ENCODE measurements around the gene SAP30L.

Gene SAP30L

GRCh38 chr5:154405078-154405792 lies 40.6 kb upstream of the SAP30L start:
- H3K9me3 ChIP-seq (ENCODE audit: control insufficient read depth in 2 of 2, low read length in 2 of 2) = no peaks in the 10 kb centered on the region
- H3K27me3 ChIP-seq (ENCODE audit: control insufficient read depth in 2 of 2, insufficient read depth in 2 of 2, low read length in 2 of 2) = no peaks in the 10 kb centered on the region
- H3K36me3 ChIP-seq (ENCODE audit: control insufficient read depth in 2 of 2, insufficient read depth in 2 of 2, low read length in 2 of 2) = peaks cover 0 to 2% of the 10 kb centered on the region in 2 donors
- peak overlapping the region; percentile 58 to 62 for H3K4me3 ChIP-seq (ENCODE audit: low read length in 2 of 2)
- peak overlapping the region; percentile 8 to 60 for H3K9ac ChIP-seq (ENCODE audit: low read depth in 1 of 2, low read length in 2 of 2)
- H3K4me1 ChIP-seq (ENCODE audit: control insufficient read depth in 2 of 2, insufficient read depth in 2 of 2, low read length in 2 of 2) = peaks cover 3 to 15% of the 10 kb centered on the region in 2 donors
- H3K27ac ChIP-seq (ENCODE audit: low read depth in 2 of 2, low read length in 2 of 2) = no peak overlapping the region

GRCh38 chr5:154406231-154406630 lies 39.6 kb upstream of the SAP30L start:
- no peak overlapping the region for H3K4me3 ChIP-seq (ENCODE audit: low read length in 2 of 2)
- H3K36me3 ChIP-seq (ENCODE audit: control insufficient read depth in 2 of 2, insufficient read depth in 2 of 2, low read length in 2 of 2) = peaks cover 8 to 9% of the 10 kb centered on the region in 2 donors
- H3K27ac ChIP-seq (ENCODE audit: low read depth in 2 of 2, low read length in 2 of 2) = no peak overlapping the region
- no peaks in the 10 kb centered on the region for H3K9me3 ChIP-seq (ENCODE audit: control insufficient read depth in 2 of 2, low read length in 2 of 2)
- peaks cover 3 to 15% of the 10 kb centered on the region in 2 donors for H3K4me1 ChIP-seq (ENCODE audit: control insufficient read depth in 2 of 2, insufficient read depth in 2 of 2, low read length in 2 of 2)
- H3K27me3 ChIP-seq (ENCODE audit: control insufficient read depth in 2 of 2, insufficient read depth in 2 of 2, low read length in 2 of 2) = no peaks in the 10 kb centered on the region
- H3K9ac ChIP-seq (ENCODE audit: low read depth in 1 of 2, low read length in 2 of 2) = no peak overlapping the region

- Histone ChIP-seq H3K27me3 (ENCODE audit: control insufficient read depth in 2 of 2, insufficient read depth in 2 of 2, low read length in 2 of 2) (no peaks in the 10 kb centered on the region), H3K4me3 (ENCODE audit: low read length in 2 of 2) (no peak overlapping the region), H3K9me3 (ENCODE audit: control insufficient read depth in 2 of 2, low read length in 2 of 2) (no peaks in the 10 kb centered on the region), H3K4me1 (ENCODE audit: control insufficient read depth in 2 of 2, insufficient read depth in 2 of 2, low read length in 2 of 2) (peaks cover 3 to 15% of the 10 kb centered on the region in 2 donors), H3K9ac (ENCODE audit: low read depth in 1 of 2, low read length in 2 of 2) (no peak overlapping the region), H3K36me3 (ENCODE audit: control insufficient read depth in 2 of 2, insufficient read depth in 2 of 2, low read length in 2 of 2) (peaks cover 12 to 15% of the 10 kb centered on the region in 2 donors), H3K27ac (ENCODE audit: low read depth in 2 of 2, low read length in 2 of 2) (no peak overlapping the region)
These were observed 39.0 kb upstream of the SAP30L start for GRCh38 chr5:154406826-154407225.

- no peak overlapping the region for H3K9ac ChIP-seq (ENCODE audit: low read depth in 1 of 2, low read length in 2 of 2)
- no peak overlapping the region for H3K27ac ChIP-seq (ENCODE audit: low read depth in 2 of 2, low read length in 2 of 2)
- H3K4me1 ChIP-seq (ENCODE audit: control insufficient read depth in 2 of 2, insufficient read depth in 2 of 2, low read length in 2 of 2) = peaks cover 3 to 15% of the 10 kb centered on the region in 2 donors
- no peaks in the 10 kb centered on the region for H3K9me3 ChIP-seq (ENCODE audit: control insufficient read depth in 2 of 2, low read length in 2 of 2)
- H3K27me3 ChIP-seq (ENCODE audit: control insufficient read depth in 2 of 2, insufficient read depth in 2 of 2, low read length in 2 of 2) = no peaks in the 10 kb centered on the region
- peaks cover 12 to 20% of the 10 kb centered on the region in 2 donors for H3K36me3 ChIP-seq (ENCODE audit: control insufficient read depth in 2 of 2, insufficient read depth in 2 of 2, low read length in 2 of 2)
- no peak overlapping the region for H3K4me3 ChIP-seq (ENCODE audit: low read length in 2 of 2)
These were observed 37.0 kb upstream of the SAP30L start for GRCh38 chr5:154408811-154409210.

GRCh38 chr5:154409230-154409840 lies 36.5 kb upstream of the SAP30L start:
- Histone ChIP-seq H3K9ac (ENCODE audit: low read depth in 1 of 2, low read length in 2 of 2) (no peak overlapping the region), H3K4me3 (ENCODE audit: low read length in 2 of 2) (no peak overlapping the region), H3K36me3 (ENCODE audit: control insufficient read depth in 2 of 2, insufficient read depth in 2 of 2, low read length in 2 of 2) (peaks cover 12 to 20% of the 10 kb centered on the region in 2 donors), H3K4me1 (ENCODE audit: control insufficient read depth in 2 of 2, insufficient read depth in 2 of 2, low read length in 2 of 2) (peaks cover 3 to 15% of the 10 kb centered on the region in 2 donors), H3K9me3 (ENCODE audit: control insufficient read depth in 2 of 2, low read length in 2 of 2) (no peaks in the 10 kb centered on the region), H3K27ac (ENCODE audit: low read depth in 2 of 2, low read length in 2 of 2) (no peak overlapping the region), H3K27me3 (ENCODE audit: control insufficient read depth in 2 of 2, insufficient read depth in 2 of 2, low read length in 2 of 2) (no peaks in the 10 kb centered on the region)

- no peak overlapping the region for H3K9ac ChIP-seq (ENCODE audit: low read depth in 1 of 2, low read length in 2 of 2)
- no peaks in the 10 kb centered on the region for H3K27me3 ChIP-seq (ENCODE audit: control insufficient read depth in 2 of 2, insufficient read depth in 2 of 2, low read length in 2 of 2)
- no peaks in the 10 kb centered on the region for H3K9me3 ChIP-seq (ENCODE audit: control insufficient read depth in 2 of 2, low read length in 2 of 2)
- no peak overlapping the region for H3K27ac ChIP-seq (ENCODE audit: low read depth in 2 of 2, low read length in 2 of 2)
- H3K4me1 ChIP-seq (ENCODE audit: control insufficient read depth in 2 of 2, insufficient read depth in 2 of 2, low read length in 2 of 2) = peaks cover 3 to 11% of the 10 kb centered on the region in 2 donors
- no peak overlapping the region for H3K4me3 ChIP-seq (ENCODE audit: low read length in 2 of 2)
- H3K36me3 ChIP-seq (ENCODE audit: control insufficient read depth in 2 of 2, insufficient read depth in 2 of 2, low read length in 2 of 2) = peaks cover 12 to 20% of the 10 kb centered on the region in 2 donors
These were observed 35.8 kb upstream of the SAP30L start for GRCh38 chr5:154410008-154410407.

- Histone ChIP-seq H3K27ac (ENCODE audit: low read depth in 2 of 2, low read length in 2 of 2) (no peak overlapping the region), H3K4me3 (ENCODE audit: low read length in 2 of 2) (no peak overlapping the region), H3K4me1 (ENCODE audit: control insufficient read depth in 2 of 2, insufficient read depth in 2 of 2, low read length in 2 of 2) (peaks cover 0 to 3% of the 10 kb centered on the region in 2 donors), H3K9ac (ENCODE audit: low read depth in 1 of 2, low read length in 2 of 2) (no peak overlapping the region), H3K9me3 (ENCODE audit: control insufficient read depth in 2 of 2, low read length in 2 of 2) (no peaks in the 10 kb centered on the region), H3K27me3 (ENCODE audit: control insufficient read depth in 2 of 2, insufficient read depth in 2 of 2, low read length in 2 of 2) (no peaks in the 10 kb centered on the region), H3K36me3 (ENCODE audit: control insufficient read depth in 2 of 2, insufficient read depth in 2 of 2, low read length in 2 of 2) (peaks cover 12 to 23% of the 10 kb centered on the region in 2 donors)
These were observed 35.0 kb upstream of the SAP30L start for GRCh38 chr5:154410786-154411185.

- no peak overlapping the region for H3K27ac ChIP-seq (ENCODE audit: low read depth in 2 of 2, low read length in 2 of 2)
- no peak overlapping the region for H3K4me3 ChIP-seq (ENCODE audit: low read length in 2 of 2)
- H3K4me1 ChIP-seq (ENCODE audit: control insufficient read depth in 2 of 2, insufficient read depth in 2 of 2, low read length in 2 of 2) = no peaks in the 10 kb centered on the region
- H3K9me3 ChIP-seq (ENCODE audit: control insufficient read depth in 2 of 2, low read length in 2 of 2) = no peaks in the 10 kb centered on the region
- peaks cover 12 to 23% of the 10 kb centered on the region in 2 donors for H3K36me3 ChIP-seq (ENCODE audit: control insufficient read depth in 2 of 2, insufficient read depth in 2 of 2, low read length in 2 of 2)
- H3K9ac ChIP-seq (ENCODE audit: low read depth in 1 of 2, low read length in 2 of 2) = no peak overlapping the region
- no peaks in the 10 kb centered on the region for H3K27me3 ChIP-seq (ENCODE audit: control insufficient read depth in 2 of 2, insufficient read depth in 2 of 2, low read length in 2 of 2)
These were observed 34.5 kb upstream of the SAP30L start for GRCh38 chr5:154411338-154411737.

- no peak overlapping the region for H3K27ac ChIP-seq (ENCODE audit: low read depth in 2 of 2, low read length in 2 of 2)
- H3K9ac ChIP-seq (ENCODE audit: low read depth in 1 of 2, low read length in 2 of 2) = no peak overlapping the region
- H3K4me3 ChIP-seq (ENCODE audit: low read length in 2 of 2) = no peak overlapping the region
- no peaks in the 10 kb centered on the region for H3K9me3 ChIP-seq (ENCODE audit: control insufficient read depth in 2 of 2, low read length in 2 of 2)
- no peaks in the 10 kb centered on the region for H3K4me1 ChIP-seq (ENCODE audit: control insufficient read depth in 2 of 2, insufficient read depth in 2 of 2, low read length in 2 of 2)
- H3K27me3 ChIP-seq (ENCODE audit: control insufficient read depth in 2 of 2, insufficient read depth in 2 of 2, low read length in 2 of 2) = no peaks in the 10 kb centered on the region
- peaks cover 21 to 30% of the 10 kb centered on the region in 2 donors for H3K36me3 ChIP-seq (ENCODE audit: control insufficient read depth in 2 of 2, insufficient read depth in 2 of 2, low read length in 2 of 2)
These were observed 33.5 kb upstream of the SAP30L start for GRCh38 chr5:154412316-154412715.

GRCh38 chr5:154412925-154413324 lies 32.9 kb upstream of the SAP30L start:
- no peak overlapping the region for H3K27ac ChIP-seq (ENCODE audit: low read depth in 2 of 2, low read length in 2 of 2)

More at GRCh38 chr5:154412925-154413324, 32.9 kb upstream of the SAP30L start:
- H3K27me3 ChIP-seq (ENCODE audit: control insufficient read depth in 2 of 2, insufficient read depth in 2 of 2, low read length in 2 of 2) = no peaks in the 10 kb centered on the region
- H3K4me3 ChIP-seq (ENCODE audit: low read length in 2 of 2) = no peak overlapping the region
- no peaks in the 10 kb centered on the region for H3K4me1 ChIP-seq (ENCODE audit: control insufficient read depth in 2 of 2, insufficient read depth in 2 of 2, low read length in 2 of 2)
- peaks cover 22 to 30% of the 10 kb centered on the region in 2 donors for H3K36me3 ChIP-seq (ENCODE audit: control insufficient read depth in 2 of 2, insufficient read depth in 2 of 2, low read length in 2 of 2)
- H3K9me3 ChIP-seq (ENCODE audit: control insufficient read depth in 2 of 2, low read length in 2 of 2) = no peaks in the 10 kb centered on the region
- no peak overlapping the region for H3K9ac ChIP-seq (ENCODE audit: low read depth in 1 of 2, low read length in 2 of 2)
